ENCODE measurements around the gene DNAJB4. TPM values are rescaled to one million over a fixed set of nuclear protein-coding genes. Genes with fewer than 3 reads are reported as not detected.

Gene DNAJB4
- total and polyA plus RNA-seq, 2 of the 13 experiments (the other 11 are each of a cell fraction or from before 2014, with no cell fraction given), result 4.4 to 18.6 TPM

DNA sequence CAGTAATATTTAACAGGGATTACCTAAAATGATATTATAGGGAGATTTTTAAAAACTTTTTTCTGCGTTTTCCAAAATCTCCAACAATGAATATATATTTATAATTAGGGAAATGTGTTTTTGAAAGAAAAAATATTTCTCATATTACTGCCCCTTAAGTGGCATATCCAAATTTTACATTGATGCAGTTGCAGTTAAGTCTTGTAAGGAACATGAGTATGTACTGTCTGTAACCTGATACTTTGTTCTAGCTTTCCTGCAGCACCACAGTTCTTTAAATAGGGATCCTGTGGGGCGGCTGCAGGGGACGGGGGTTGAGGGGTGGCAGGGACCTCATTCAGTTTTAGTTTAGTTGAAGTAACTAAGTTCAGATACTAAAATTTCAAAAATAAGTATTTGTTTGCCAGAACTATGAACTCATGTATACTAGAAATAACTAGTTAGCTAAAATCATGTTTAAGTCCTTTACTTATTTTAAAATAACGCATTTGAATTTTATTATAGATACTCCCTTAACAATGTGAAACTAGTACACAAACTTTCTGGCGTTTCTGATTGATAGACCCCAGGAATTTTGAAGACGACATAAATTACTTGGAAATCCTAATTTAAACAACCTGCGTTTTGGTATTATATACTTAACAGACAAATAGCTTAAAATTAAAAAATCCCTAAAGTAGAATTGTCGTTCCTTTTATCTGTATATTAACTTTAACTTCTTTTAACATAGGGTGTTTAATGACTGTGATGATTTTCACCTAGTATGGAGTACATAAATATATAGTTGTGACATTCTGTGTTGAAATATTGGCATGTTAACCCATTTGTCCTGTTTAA is 639 bp upstream of the DNAJB4 start (continued):
- TF ChIP-seq ZNF790 (CRISPR knock-in tag; IDR thresholded peaks at IDR 0.05; ENCODE audit: borderline replicate concordance), result no peak
- TF ChIP-seq, protein P1, sequence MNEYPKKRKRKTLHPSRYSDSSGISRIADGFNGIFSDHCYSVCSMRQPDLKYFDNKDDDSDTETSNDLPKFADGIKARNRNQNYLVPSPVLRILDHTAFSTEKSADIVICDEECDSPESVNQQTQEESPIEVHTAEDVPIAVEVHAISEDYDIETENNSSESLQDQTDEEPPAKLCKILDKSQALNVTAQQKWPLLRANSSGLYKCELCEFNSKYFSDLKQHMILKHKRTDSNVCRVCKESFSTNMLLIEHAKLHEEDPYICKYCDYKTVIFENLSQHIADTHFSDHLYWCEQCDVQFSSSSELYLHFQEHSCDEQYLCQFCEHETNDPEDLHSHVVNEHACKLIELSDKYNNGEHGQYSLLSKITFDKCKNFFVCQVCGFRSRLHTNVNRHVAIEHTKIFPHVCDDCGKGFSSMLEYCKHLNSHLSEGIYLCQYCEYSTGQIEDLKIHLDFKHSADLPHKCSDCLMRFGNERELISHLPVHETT (CRISPR knock-in tag; conservative IDR thresholded peaks at IDR 0.05), result no peak
- TF ChIP-seq, protein P2, sequence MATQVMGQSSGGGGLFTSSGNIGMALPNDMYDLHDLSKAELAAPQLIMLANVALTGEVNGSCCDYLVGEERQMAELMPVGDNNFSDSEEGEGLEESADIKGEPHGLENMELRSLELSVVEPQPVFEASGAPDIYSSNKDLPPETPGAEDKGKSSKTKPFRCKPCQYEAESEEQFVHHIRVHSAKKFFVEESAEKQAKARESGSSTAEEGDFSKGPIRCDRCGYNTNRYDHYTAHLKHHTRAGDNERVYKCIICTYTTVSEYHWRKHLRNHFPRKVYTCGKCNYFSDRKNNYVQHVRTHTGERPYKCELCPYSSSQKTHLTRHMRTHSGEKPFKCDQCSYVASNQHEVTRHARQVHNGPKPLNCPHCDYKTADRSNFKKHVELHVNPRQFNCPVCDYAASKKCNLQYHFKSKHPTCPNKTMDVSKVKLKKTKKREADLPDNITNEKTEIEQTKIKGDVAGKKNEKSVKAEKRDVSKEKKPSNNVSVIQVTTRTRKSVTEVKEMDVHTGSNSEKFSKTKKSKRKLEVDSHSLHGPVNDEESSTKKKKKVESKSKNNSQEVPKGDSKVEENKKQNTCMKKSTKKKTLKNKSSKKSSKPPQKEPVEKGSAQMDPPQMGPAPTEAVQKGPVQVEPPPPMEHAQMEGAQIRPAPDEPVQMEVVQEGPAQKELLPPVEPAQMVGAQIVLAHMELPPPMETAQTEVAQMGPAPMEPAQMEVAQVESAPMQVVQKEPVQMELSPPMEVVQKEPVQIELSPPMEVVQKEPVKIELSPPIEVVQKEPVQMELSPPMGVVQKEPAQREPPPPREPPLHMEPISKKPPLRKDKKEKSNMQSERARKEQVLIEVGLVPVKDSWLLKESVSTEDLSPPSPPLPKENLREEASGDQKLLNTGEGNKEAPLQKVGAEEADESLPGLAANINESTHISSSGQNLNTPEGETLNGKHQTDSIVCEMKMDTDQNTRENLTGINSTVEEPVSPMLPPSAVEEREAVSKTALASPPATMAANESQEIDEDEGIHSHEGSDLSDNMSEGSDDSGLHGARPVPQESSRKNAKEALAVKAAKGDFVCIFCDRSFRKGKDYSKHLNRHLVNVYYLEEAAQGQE (IDR thresholded peaks at IDR 0.05; ENCODE audit: borderline replicate concordance in 1 of 2, low read depth in 1 of 2, low read length in 2 of 2), result no peak
- no peak for TF ChIP-seq ZNF773 (CRISPR knock-in tag; IDR thresholded peaks at IDR 0.05; ENCODE audit: borderline replicate concordance)
- TF ChIP-seq, protein P3, sequence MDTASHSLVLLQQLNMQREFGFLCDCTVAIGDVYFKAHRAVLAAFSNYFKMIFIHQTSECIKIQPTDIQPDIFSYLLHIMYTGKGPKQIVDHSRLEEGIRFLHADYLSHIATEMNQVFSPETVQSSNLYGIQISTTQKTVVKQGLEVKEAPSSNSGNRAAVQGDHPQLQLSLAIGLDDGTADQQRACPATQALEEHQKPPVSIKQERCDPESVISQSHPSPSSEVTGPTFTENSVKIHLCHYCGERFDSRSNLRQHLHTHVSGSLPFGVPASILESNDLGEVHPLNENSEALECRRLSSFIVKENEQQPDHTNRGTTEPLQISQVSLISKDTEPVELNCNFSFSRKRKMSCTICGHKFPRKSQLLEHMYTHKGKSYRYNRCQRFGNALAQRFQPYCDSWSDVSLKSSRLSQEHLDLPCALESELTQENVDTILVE (CRISPR knock-in tag; IDR thresholded peaks at IDR 0.05), result no peak; the same call in 1 of the 2 replicates
- no peak for TF ChIP-seq ZNF282 (IDR thresholded peaks at IDR 0.05; ENCODE audit: partially characterized antibody)
- TF ChIP-seq NR2F1 (CRISPR knock-in tag; IDR thresholded peaks at IDR 0.05), result peak in 1 of 2 experiments; percentile 85; a peak in 2 of 4 replicates
- no peak for TF ChIP-seq XRCC5 (optimal IDR thresholded peaks at IDR 0.05; ENCODE audit: low read length)
- TF ChIP-seq, protein P4, sequence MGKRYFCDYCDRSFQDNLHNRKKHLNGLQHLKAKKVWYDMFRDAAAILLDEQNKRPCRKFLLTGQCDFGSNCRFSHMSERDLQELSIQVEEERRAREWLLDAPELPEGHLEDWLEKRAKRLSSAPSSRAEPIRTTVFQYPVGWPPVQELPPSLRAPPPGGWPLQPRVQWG (CRISPR knock-in tag; IDR thresholded peaks at IDR 0.05; ENCODE audit: borderline replicate concordance, low read depth), result no peak
- TF ChIP-seq SALL2 (CRISPR knock-in tag; IDR thresholded peaks at IDR 0.05), result no peak
- no peak for TF ChIP-seq KLF11 (CRISPR knock-in tag; IDR thresholded peaks at IDR 0.05)
- no peak for TF ChIP-seq ZNF232 (CRISPR knock-in tag; IDR thresholded peaks at IDR 0.05; ENCODE audit: borderline replicate concordance)
- TF ChIP-seq MED1 (CRISPR knock-in tag; IDR thresholded peaks at IDR 0.05), result no peak
- TF ChIP-seq PTBP1 (IDR thresholded peaks at IDR 0.05; ENCODE audit: low read depth, low read length, poor library complexity, severe bottlenecking), result no peak
- no peak for TF ChIP-seq PHF8 (CRISPR knock-in tag; IDR thresholded peaks at IDR 0.05)
- no peak for TF ChIP-seq THAP11 (CRISPR knock-in tag; IDR thresholded peaks at IDR 0.05)
- no peak for TF ChIP-seq ADNP (CRISPR knock-in tag; IDR thresholded peaks at IDR 0.05)
- no peak for TF ChIP-seq ZNF547 (CRISPR knock-in tag; IDR thresholded peaks at IDR 0.05)
- TF ChIP-seq PCBP2 (optimal IDR thresholded peaks at IDR 0.05; ENCODE audit: low read depth, low read length, poor library complexity, severe bottlenecking), result no peak
- TF ChIP-seq SNAPC2 (CRISPR knock-in tag; IDR thresholded peaks at IDR 0.05), result peak; percentile 100
- TF ChIP-seq ZNF3 (CRISPR knock-in tag; IDR thresholded peaks at IDR 0.05), result no peak
- no peak for TF ChIP-seq RFXAP (CRISPR knock-in tag; IDR thresholded peaks at IDR 0.05; ENCODE audit: borderline replicate concordance)
- no peak for TF ChIP-seq ZNF143 (CRISPR knock-in tag; IDR thresholded peaks at IDR 0.05)
